ENCODE measurements around the gene DGKD. TPM values are rescaled to one million over a fixed set of nuclear protein-coding genes. Genes with fewer than 3 reads are reported as not detected.

The DGKD gene
- total RNA-seq, 2 donors from 2014 or later: 148 to 170 TPM

DNA sequence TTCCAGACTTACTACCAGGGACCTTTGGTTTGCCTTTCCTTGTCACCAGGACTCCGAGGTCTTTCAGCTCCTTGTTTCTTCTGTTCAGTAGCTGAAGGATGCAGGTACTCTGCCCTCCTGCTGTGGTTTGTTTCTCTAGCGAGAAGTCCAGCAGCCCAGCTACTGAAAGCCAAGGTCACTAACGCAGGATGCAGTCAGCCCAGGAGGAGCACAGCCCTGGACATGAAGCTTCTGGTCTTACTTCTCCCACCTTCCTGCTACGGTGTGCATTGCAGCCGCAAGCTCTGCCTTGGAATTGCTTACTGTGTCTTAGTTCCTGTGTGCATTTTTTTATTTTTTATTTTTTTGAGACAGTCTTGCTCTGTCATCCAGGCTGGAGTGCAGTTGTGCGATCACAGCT is 62.4 kb downstream of the DGKD start:
- Mint-ChIP-seq H3K36me3 (ENCODE audit: low read depth) (no peaks in the 10 kb centered on the region), H3K27me3 (no peaks in the 10 kb centered on the region), H3K27ac (no peak overlapping the region), H3K4me1 (peaks cover 60% of the 10 kb centered on the region), H3K4me3 (no peak overlapping the region)
- DNase-seq (no peak), ATAC-seq (no peak)
- H3K9me3 ChIP-seq (ENCODE audit: control insufficient read depth, low read length, poor library complexity, severe bottlenecking): no peaks in the 10 kb centered on the region

DNA sequence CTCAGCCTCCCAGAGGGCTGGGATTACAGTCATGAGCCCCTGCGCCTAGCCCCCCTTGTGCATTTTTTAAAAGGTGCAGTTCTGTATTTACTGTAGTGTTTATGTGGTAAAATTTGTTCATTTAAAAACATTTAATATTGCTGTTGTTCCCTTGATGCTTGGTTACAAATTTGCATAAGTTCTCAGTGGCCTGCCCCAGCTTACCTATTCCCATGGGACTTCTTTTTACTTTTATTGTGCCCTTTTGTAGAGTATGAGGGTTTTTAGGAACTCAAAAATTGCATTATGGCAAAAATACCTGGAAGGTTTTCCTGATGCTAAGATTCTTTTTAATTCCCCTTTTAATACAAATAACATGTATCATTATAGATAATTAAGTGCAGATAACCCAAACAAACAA is 63.0 kb downstream of the DGKD start:
- H3K36me3 Mint-ChIP-seq (ENCODE audit: low read depth): no peaks in the 10 kb centered on the region
- H3K4me1 Mint-ChIP-seq: peaks cover 66% of the 10 kb centered on the region
- no peaks in the 10 kb centered on the region for H3K9me3 ChIP-seq (ENCODE audit: control insufficient read depth, low read length, poor library complexity, severe bottlenecking)
- H3K27ac Mint-ChIP-seq: peak overlapping the region; percentile 97
- ATAC-seq (no peak), DNase-seq (no peak)
- no peaks in the 10 kb centered on the region for H3K27me3 Mint-ChIP-seq
- H3K4me3 Mint-ChIP-seq: no peak overlapping the region

DNA sequence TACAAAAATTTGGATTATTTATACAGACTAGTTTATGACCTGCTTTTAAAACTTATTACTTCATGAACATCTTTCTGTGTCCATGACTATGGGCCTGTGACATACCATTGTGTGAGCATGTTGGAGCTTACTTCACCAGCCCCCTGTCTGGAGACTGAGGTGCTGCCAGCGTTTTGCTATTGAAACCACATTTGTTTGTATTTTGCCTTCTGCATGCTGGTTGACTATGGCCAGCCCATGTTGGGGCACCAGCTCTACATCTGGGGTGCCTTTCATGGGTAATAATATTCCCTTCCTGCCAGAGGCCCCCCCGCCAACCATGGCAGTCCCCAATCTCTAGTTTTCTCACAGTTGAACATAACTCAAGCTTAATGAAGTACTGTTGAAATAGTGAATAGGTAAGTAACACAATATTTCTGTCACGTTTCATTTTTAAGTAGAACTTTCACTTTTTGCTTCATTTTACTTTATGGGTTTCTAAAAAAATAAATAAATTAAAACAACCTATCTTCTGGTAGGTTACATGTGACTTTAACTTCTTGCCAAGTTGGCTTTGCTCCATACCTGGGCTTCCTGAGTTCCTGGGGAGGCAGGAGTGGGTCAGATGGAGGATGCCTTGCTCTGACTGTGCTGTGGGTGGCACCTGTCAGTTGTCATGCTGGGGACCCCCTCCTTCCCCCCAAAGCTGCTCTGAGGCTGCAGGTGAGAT is 63.9 kb downstream of the DGKD start:
- H3K27me3 Mint-ChIP-seq: no peaks in the 10 kb centered on the region
- ATAC-seq (no peak), DNase-seq (no peak)
- H3K4me1 Mint-ChIP-seq: peaks cover 72% of the 10 kb centered on the region
- H3K4me3 Mint-ChIP-seq: peak overlapping the region; percentile 95
- peak overlapping the region; percentile 97 for H3K27ac Mint-ChIP-seq
- no peaks in the 10 kb centered on the region for H3K36me3 Mint-ChIP-seq (ENCODE audit: low read depth)
- no peaks in the 10 kb centered on the region for H3K9me3 ChIP-seq (ENCODE audit: control insufficient read depth, low read length, poor library complexity, severe bottlenecking)

DNA sequence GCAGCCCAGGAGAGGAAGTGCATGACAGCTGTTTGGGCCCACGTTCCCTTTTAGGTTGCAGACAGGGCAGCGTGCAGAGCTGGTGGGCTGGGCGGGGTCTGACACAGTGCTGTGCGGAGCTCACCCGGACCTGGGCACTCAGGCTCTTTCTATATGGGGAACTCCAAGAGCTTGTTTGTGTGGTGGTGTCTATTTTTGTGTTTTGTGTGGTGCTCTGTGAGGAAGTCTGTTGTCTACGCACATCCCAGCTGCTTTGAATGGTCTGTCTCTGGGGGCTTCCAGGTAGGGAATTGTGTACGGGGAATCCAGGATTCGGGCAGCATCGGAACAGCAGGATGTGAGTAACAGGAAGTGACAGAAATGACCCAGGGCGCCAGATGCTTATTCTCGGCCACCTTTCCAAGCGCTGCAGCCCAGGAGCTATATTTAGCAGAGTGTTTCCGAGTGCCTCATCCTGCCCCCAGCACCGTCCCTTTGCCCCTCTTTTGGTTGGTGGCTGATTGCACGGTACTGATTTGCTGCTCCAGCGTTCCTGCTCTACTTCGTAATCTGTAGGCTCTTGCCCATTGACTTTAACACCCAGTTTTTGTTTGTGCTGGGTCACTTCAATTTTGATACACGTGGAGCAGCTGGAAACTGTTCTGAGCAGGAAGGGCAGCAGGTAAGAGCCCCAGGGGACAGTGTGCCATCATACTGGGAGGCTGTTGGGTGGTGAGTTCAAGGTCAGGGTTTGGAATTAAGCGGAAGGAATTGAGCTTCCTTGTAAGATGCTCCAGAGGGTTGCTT is 64.7 kb downstream of the DGKD start:
- H3K36me3 Mint-ChIP-seq (ENCODE audit: low read depth): peaks cover 1% of the 10 kb centered on the region
- no peaks in the 10 kb centered on the region for H3K27me3 Mint-ChIP-seq
- H3K27ac Mint-ChIP-seq: peak overlapping the region; percentile 97
- DNase-seq: peak; percentile 30 to 50 (median 42)
- H3K4me1 Mint-ChIP-seq: peaks cover 70% of the 10 kb centered on the region
- H3K4me3 Mint-ChIP-seq: peak overlapping the region; percentile 95
- no peaks in the 10 kb centered on the region for H3K9me3 ChIP-seq (ENCODE audit: control insufficient read depth, low read length, poor library complexity, severe bottlenecking)
- peak; percentile 73 for ATAC-seq

DNA sequence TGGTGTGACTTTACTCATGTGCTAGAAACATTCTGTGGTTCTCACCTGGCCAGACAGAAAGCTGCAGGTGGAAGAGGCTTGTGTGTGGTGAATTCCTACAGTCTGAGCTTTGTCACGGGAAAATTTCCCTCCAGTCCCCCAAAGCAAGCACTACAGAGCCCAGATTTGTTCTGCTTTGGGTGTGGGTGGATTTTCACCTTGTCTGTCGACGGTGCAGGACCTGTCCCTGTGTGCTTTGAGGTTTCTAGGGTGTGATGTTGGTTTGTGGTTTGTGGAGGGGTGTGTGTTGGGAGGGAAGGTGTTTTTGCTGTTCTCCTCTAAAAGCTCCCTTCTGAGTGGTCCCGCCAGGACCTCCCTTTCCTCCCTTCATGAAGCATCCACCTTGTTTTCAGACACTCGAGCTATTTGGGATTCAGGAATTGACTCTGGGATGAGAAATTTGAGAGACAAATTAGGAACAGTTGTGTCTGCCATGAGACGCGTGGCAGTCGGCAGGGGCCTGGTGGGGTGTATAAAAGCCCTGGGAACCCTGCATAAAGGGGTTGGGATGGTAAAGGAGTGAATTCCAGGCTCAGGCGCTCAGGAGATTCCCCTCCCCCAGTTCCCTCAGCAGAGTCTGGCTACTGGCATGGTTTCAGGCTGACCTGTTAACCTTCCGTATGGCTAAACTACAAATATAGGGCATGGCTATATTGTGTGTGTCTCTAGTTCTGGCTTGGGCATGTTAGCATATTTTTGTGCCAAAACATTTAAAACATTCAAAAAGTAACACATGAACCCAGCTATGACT is 65.5 kb downstream of the DGKD start:
- H3K4me3 Mint-ChIP-seq: peak overlapping the region; percentile 95
- peak in 1 of 3 donors; percentile 41 for DNase-seq
- ATAC-seq: peak; percentile 65
- H3K27me3 Mint-ChIP-seq: no peaks in the 10 kb centered on the region
- H3K9me3 ChIP-seq (ENCODE audit: control insufficient read depth, low read length, poor library complexity, severe bottlenecking): no peaks in the 10 kb centered on the region
- peak overlapping the region; percentile 97 for H3K27ac Mint-ChIP-seq
- H3K4me1 Mint-ChIP-seq: peaks cover 73% of the 10 kb centered on the region
- peaks cover 5% of the 10 kb centered on the region for H3K36me3 Mint-ChIP-seq (ENCODE audit: low read depth)

DNA sequence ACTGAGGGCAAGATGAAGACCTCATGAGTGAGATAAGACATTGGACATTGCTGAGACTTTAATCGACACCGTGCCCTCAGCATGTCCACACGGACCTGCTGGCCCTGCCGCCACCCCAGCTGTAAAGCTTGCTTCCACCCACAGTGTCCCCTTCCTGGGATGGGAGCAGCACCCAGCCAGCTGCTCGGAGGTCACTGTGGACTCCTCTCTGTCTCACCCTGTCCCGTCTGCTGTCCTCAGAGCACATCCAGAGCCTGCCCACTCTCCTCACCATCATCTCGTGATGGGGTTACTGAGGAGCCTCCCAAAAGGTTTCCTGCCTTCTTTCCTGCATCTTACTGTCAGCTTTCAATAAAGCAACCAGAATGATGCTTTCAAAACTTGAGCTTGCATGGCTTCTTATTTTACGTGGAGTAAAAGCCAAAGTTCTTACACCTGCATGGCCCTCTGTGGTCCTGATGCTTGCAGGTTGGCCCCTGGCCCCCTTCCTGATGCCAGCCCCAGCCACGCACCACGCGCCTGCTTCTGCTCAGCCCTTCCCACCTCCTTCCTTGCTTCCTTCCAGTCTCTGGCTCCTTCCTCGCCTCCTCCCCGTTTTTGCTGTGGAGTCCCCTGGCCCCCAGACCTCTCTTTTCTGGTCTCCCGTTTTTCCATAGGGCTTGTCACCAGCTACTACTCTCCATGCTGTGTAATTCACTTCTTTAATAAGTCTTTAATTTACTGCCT is 67.0 kb downstream of the DGKD start:
- DNase-seq: no peak
- peak overlapping the region; percentile 97 for H3K27ac Mint-ChIP-seq
- no peak for ATAC-seq
- no peaks in the 10 kb centered on the region for H3K27me3 Mint-ChIP-seq
- peaks cover 5% of the 10 kb centered on the region for H3K36me3 Mint-ChIP-seq (ENCODE audit: low read depth)
- peak overlapping the region; percentile 95 for H3K4me3 Mint-ChIP-seq
- peaks cover 72% of the 10 kb centered on the region for H3K4me1 Mint-ChIP-seq
- H3K9me3 ChIP-seq (ENCODE audit: control insufficient read depth, low read length, poor library complexity, severe bottlenecking): no peaks in the 10 kb centered on the region

DNA sequence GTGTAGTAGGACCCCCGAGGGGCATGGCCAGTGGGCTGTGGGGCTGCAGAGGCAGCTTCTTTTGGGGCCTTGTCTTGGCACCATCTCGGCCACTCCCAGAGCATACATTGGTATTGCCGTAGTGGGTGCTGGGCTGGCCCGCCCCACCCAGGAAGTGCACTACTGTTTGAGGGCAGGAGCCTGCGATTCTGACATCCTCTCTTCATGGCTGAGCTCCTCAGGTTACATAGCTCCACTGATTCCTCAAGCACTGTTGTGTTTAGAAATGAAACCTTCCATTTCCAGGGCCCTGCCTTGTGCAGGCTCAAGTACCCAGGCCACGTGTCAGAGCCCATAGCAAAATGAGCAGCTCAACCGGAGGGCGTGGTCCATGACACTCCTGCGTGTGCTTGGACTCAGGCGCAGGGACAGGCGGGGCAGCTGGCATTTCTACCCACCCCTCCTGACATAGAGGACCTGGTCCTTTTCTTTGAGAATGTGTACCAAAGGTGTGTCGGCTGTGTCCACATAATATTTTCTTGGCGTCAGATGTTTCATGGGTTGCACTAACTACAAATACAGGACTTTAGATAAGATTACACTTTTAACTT is 67.9 kb downstream of the DGKD start:
- Mint-ChIP-seq H3K36me3 (ENCODE audit: low read depth) (peaks cover 9% of the 10 kb centered on the region), H3K27ac (peak overlapping the region; percentile 97), H3K4me3 (peak overlapping the region; percentile 95), H3K4me1 (peaks cover 76% of the 10 kb centered on the region), H3K27me3 (no peaks in the 10 kb centered on the region)
- DNase-seq: peak; percentile 48 to 50 (median 50)
- ATAC-seq: peak; percentile 76
- no peaks in the 10 kb centered on the region for H3K9me3 ChIP-seq (ENCODE audit: control insufficient read depth, low read length, poor library complexity, severe bottlenecking)

DNA sequence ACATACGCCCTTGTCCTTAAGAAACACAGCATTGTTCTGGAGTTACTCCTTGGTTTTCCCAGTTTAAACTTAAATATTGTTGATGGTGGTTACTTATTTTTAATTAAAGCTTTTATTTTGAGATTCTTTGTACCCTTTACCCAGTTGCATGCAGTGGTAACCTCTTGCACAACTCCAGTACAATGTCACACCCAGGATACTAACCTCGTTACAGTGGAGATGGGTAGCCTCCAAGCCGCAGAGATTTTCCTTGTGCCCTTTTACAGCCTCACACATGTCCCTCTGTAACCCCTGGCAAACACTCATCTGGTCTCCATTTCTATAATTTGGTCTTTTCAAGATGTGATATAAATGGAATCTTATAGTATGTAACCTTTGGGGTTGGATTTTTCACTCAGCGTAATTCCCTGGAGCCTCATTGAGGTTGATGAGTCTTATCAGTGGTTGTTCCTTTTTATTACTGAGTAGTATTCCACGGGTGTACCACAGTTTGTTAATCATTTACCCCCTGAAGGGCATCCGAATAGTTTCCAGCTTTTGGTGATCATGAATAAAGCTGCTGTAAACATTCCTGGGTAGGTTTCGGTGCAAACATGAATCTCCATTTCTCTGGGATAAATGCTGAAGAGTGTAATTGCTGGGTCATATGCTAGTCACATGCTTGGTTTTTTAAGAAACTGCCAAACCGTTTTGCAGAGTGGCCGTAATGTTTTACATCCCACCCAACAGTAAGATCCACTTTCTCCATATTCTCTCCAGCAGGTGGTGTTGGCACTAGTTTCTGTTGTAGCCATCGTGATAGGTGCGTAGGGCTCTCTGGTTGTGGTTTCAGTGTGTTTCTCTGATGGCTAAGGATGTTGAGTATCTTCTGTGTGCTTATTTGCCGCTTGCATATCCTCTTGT is 68.6 kb downstream of the DGKD start:
- H3K4me1 Mint-ChIP-seq: peaks cover 82% of the 10 kb centered on the region
- H3K4me3 Mint-ChIP-seq: peak overlapping the region; percentile 77
- no peak for DNase-seq
- ATAC-seq: no peak
- H3K27me3 Mint-ChIP-seq: no peaks in the 10 kb centered on the region
- H3K36me3 Mint-ChIP-seq (ENCODE audit: low read depth): peaks cover 9% of the 10 kb centered on the region
- H3K27ac Mint-ChIP-seq: peak overlapping the region; percentile 97
- H3K9me3 ChIP-seq (ENCODE audit: control insufficient read depth, low read length, poor library complexity, severe bottlenecking): no peaks in the 10 kb centered on the region

DNA sequence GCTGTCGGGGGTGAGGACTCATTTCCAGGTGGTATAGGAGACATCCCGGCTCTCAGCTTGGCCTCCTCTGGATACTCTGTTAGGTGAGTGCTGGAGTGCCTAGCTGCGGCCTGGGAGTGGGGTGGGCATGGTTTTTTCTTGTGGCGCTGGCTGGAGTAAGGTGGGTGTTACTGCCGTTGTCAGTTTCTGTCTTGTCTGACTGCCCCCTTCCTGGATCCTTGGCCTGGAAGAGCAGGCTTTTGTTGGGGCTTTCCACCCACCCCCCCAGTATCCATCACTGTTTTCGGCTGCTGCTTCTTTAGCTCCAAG is 69.2 kb downstream of the DGKD start:
- no peaks in the 10 kb centered on the region for H3K9me3 ChIP-seq (ENCODE audit: control insufficient read depth, low read length, poor library complexity, severe bottlenecking)
- Mint-ChIP-seq H3K36me3 (ENCODE audit: low read depth) (peaks cover 9% of the 10 kb centered on the region), H3K4me3 (peak overlapping the region; percentile 77), H3K27me3 (no peaks in the 10 kb centered on the region), H3K4me1 (peaks cover 83% of the 10 kb centered on the region), H3K27ac (peak overlapping the region; percentile 97)
- DNase-seq (no peak), ATAC-seq (no peak)

DNA sequence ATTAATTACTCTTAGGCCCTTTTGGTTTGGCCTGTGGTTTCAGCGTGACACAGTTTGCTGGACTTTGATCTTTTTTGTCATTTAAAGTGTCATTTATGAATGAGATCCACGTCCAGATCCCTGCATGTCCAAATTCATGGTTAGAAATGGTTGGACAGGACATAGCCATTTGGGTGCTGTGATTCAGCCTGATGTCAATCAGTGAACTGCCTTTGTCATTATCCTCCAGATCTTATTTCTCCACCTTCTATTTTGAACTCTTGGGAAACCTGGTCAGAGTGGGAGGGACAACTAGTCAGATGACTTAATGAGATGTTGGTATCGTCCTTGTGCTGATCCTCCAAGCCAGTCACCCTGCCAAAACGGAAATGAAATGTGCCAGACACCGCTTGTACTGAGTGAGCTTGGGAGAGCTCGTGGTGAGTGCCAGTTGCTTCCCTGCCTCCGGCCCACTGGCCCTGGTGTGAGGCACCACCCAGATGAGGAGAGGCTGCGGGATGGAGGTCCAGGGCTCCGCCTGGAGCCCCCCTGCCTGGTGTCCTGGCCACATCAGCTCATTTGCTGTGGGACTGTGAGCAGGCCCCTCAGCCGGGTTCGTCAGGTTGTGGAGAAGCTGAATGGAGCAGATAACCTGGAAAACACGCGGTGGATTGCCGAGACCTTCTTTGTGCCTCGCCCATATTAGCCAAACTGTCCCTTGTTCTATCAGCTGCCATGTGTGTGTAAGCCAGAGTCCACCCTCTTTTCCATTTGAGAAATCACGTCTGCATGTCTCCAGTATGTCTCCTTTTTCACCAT is 70.1 kb downstream of the DGKD start:
- ATAC-seq: no peak
- no peak for DNase-seq

DNA sequence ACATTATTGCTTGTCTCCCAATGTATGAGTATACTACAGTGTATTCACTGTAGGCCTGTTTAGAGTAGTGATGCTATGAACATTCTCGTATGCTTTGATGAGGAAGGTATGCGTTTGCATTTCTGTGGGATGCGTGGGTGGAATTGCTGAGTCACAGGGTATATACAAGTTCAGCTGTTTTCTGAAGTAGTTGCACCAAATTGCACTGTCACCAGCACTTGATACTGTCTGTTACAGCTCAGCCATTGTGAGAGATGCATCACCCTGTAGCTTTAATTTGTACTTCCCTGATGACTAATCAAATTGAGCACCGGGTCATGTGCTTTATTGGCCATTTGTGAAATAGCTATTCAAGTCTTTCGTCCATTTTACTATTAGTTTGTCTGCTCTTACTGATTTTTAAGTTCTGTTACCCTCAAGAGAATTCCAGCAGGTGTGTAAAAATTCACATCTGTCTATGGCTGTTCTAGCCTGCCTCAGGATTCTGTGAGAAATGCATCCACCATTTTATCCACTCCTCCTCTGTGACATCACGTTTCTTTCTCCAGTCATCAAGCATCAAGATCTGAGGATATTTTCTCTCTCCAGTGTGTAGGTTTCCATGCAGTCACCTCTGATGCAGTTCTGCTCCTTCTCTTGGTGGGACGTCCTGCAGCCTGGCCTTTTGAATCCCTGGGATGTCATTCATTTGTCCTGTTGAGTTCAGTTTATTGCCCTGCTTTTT is 72.5 kb downstream of the DGKD start:
- H3K9me3 ChIP-seq (ENCODE audit: control insufficient read depth, low read length, poor library complexity, severe bottlenecking): no peaks in the 10 kb centered on the region
- Mint-ChIP-seq H3K4me3 (peak overlapping the region; percentile 58), H3K27me3 (no peaks in the 10 kb centered on the region), H3K27ac (peak overlapping the region; percentile 97), H3K36me3 (ENCODE audit: low read depth) (peaks cover 9% of the 10 kb centered on the region), H3K4me1 (peaks cover 77% of the 10 kb centered on the region)
- DNase-seq (no peak), ATAC-seq (no peak)

More for the DNA sequence above, 70.1 kb downstream of the DGKD start:
- no peaks in the 10 kb centered on the region for H3K9me3 ChIP-seq (ENCODE audit: control insufficient read depth, low read length, poor library complexity, severe bottlenecking)
- H3K4me1 Mint-ChIP-seq: peaks cover 85% of the 10 kb centered on the region
- no peaks in the 10 kb centered on the region for H3K27me3 Mint-ChIP-seq
- peak overlapping the region; percentile 97 for H3K27ac Mint-ChIP-seq
- peaks cover 9% of the 10 kb centered on the region for H3K36me3 Mint-ChIP-seq (ENCODE audit: low read depth)
- H3K4me3 Mint-ChIP-seq: peak overlapping the region; percentile 77

Data from T-helper 17 cell (primary cell).